ENCODE results near the gene MYO1B.

MYO1B gene

GRCh38 chr2:191322828-191323506, 77.8 kb downstream of the MYO1B start:
- DNase-seq (ENCODE audit: low spot score): no peak

GRCh38 chr2:191325651-191326365, 80.6 kb downstream of the MYO1B start:
- DNase-seq (ENCODE audit: low spot score): no peak

GRCh38 chr2:191327484-191327883, 82.3 kb downstream of the MYO1B start:
- no peak for DNase-seq (ENCODE audit: low spot score)

GRCh38 chr2:191328150-191328809, 83.1 kb downstream of the MYO1B start:
- no peak for DNase-seq (ENCODE audit: low spot score)

GRCh38 chr2:191329841-191330240, 84.6 kb downstream of the MYO1B start:
- no peak for DNase-seq (ENCODE audit: low spot score)

GRCh38 chr2:191333911-191334357, 88.7 kb downstream of the MYO1B start:
- no peak for DNase-seq (ENCODE audit: low spot score)

- no peak for DNase-seq (ENCODE audit: low spot score)
Measured at GRCh38 chr2:191335875-191336464, 90.8 kb downstream of the MYO1B start.

GRCh38 chr2:191341436-191341835, 96.2 kb downstream of the MYO1B start:
- no peak for DNase-seq (ENCODE audit: low spot score)

GRCh38 chr2:191343796-191344338, 98.7 kb downstream of the MYO1B start:
- DNase-seq (ENCODE audit: low spot score): no peak

- no peak for DNase-seq (ENCODE audit: low spot score)
Measured at GRCh38 chr2:191345788-191346187, 100.6 kb downstream of the MYO1B start.

GRCh38 chr2:191347154-191347553, 102.0 kb downstream of the MYO1B start:
- no peak for DNase-seq (ENCODE audit: low spot score)

GRCh38 chr2:191347881-191348280, 102.7 kb downstream of the MYO1B start:
- DNase-seq (ENCODE audit: low spot score): no peak

- DNase-seq (ENCODE audit: low spot score): no peak
Measured at GRCh38 chr2:191349990-191350389, 104.8 kb downstream of the MYO1B start.

GRCh38 chr2:191350826-191351225, 105.6 kb downstream of the MYO1B start:
- no peak for DNase-seq (ENCODE audit: low spot score)

GRCh38 chr2:191351298-191351697, 106.1 kb downstream of the MYO1B start:
- no peak for DNase-seq (ENCODE audit: low spot score)

GRCh38 chr2:191351921-191352320, 106.7 kb downstream of the MYO1B start:
- DNase-seq (ENCODE audit: low spot score): no peak

- no peak for DNase-seq (ENCODE audit: low spot score)
Measured at GRCh38 chr2:191352536-191352935, 107.3 kb downstream of the MYO1B start.

GRCh38 chr2:191355170-191355758, 110.1 kb downstream of the MYO1B start:
- DNase-seq (ENCODE audit: low spot score): no peak

GRCh38 chr2:191357678-191358077, 112.5 kb downstream of the MYO1B start:
- DNase-seq (ENCODE audit: low spot score): no peak

GRCh38 chr2:191358325-191359025, 113.3 kb downstream of the MYO1B start:
- no peak for DNase-seq (ENCODE audit: low spot score)

GRCh38 chr2:191359133-191359532, 113.9 kb downstream of the MYO1B start:
- no peak for DNase-seq (ENCODE audit: low spot score)

Measured in Ammon's horn (tissue), 1 donor.